PC-9 (cell line): ENCODE results near the gene RBP4. TPM values are rescaled to one million over a fixed set of nuclear protein-coding genes. Genes with fewer than 3 reads are reported as not detected.

ENCODE experiments used
- BruUV-seq: library from RNA; stranded (reverse); fragments of 400-500 nt; replicated peaks from 2 replicates; lab custom pipeline; 2021; lab: Mats Ljungman, UMichigan
- CTCF ChIA-PET: fragments of 300-600 bp; sonication (Branson Sonifier 250); formaldehyde crosslinking; loops from one replicate; lab custom pipeline; 2022; ENCODE audit warnings: antibody characterized with exemption; lab: Charles Lee
- POLR2A ChIA-PET: fragments of 300-600 bp; sonication (Branson Sonifier 250); formaldehyde crosslinking; loops from one replicate; lab custom pipeline; 2022; ENCODE audit warnings: antibody characterized with exemption; ENCODE audit not compliant: unreplicated experiment; lab: Charles Lee
- DNase-seq, 2 experiments: peaks; one replicate each; pipeline versions ENCODE4 v3.0.0 to v3.0.0-alpha.2; 2015 to 2022; ENCODE audit warnings: mixed read lengths in 1 of 2
- H2AFZ ChIP-seq: fragments of 200-600 bp; sonication (generic); 2 replicates; pipeline ENCODE4 v1.8.1; 2017; ENCODE audit warnings: antibody characterized with exemption
- H3F3A ChIP-seq: fragments of 200-600 bp; sonication (generic); 2 replicates; pipeline ENCODE4 v1.8.1; 2017; ENCODE audit warnings: antibody characterized with exemption, mild to moderate bottlenecking, low read depth; ENCODE audit not compliant: insufficient read depth
- H3K27ac ChIP-seq: fragments of 200-600 bp; sonication (generic); 2 replicates; pipeline ENCODE4 v1.6.1; 2016; ENCODE audit warnings: mixed run types
- H3K27me3 ChIP-seq: fragments of 200-600 bp; sonication (generic); 2 replicates; pipeline ENCODE4 v1.6.1; 2016; ENCODE audit warnings: low read depth, mixed run types; ENCODE audit not compliant: insufficient read depth
- H3K36me3 ChIP-seq: fragments of 200-600 bp; sonication (generic); 2 replicates; pipeline ENCODE4 v1.6.1; 2016; ENCODE audit warnings: low read depth, mixed run types
- H3K4me1 ChIP-seq: fragments of 200-600 bp; sonication (generic); replicated peaks from 2 replicates; pipeline ENCODE4 v1.6.1; 2016; ENCODE audit warnings: mixed run types; ENCODE audit not compliant: insufficient read depth
- H3K4me2 ChIP-seq: fragments of 200-600 bp; sonication (generic); 2 replicates; pipeline ENCODE4 v1.6.1; 2017; ENCODE audit warnings: mixed run types
- H3K4me3 ChIP-seq: fragments of 200-600 bp; sonication (generic); 2 replicates; pipeline ENCODE4 v1.6.1; 2016; ENCODE audit warnings: mixed run types
- H3K79me2 ChIP-seq: fragments of 200-600 bp; sonication (generic); 2 replicates; pipeline ENCODE4 v1.6.1; 2017; ENCODE audit warnings: low read depth, mixed run types
- H3K9me2 ChIP-seq: fragments of 200-600 bp; sonication (generic); 2 replicates; pipeline ENCODE4 v1.8.1; 2017; ENCODE audit warnings: mild to moderate bottlenecking; ENCODE audit not compliant: insufficient read depth
- H3K9me3 ChIP-seq: fragments of 200-600 bp; sonication (generic); 2 replicates; pipeline ENCODE4 v1.8.1; 2016; ENCODE audit warnings: low read depth; ENCODE audit not compliant: insufficient read depth
- H4K20me1 ChIP-seq: fragments of 200-600 bp; sonication (generic); 2 replicates; pipeline ENCODE4 v1.8.1; 2017; ENCODE audit not compliant: insufficient read depth
- CTCF ChIP-seq: fragments of 200-600 bp; sonication (generic); conservative IDR thresholded peaks from 2 replicates; pipeline ENCODE4 v1.6.1; 2017; ENCODE audit warnings: mixed run types, antibody characterized with exemption, mild to moderate bottlenecking, moderate library complexity
- EZH2 ChIP-seq: fragments of 200-600 bp; sonication (generic); IDR thresholded peaks from 2 replicates; pipeline ENCODE4 v1.8.0; 2017; ENCODE audit warnings: antibody characterized with exemption, low read depth
- intact Hi-C: fragments of 100-400 bp; cut with micrococcal nuclease; formaldehyde crosslinking; loops from one replicate; pipeline ENCODE4 v1.10.0; 2022; ENCODE audit not compliant: unreplicated experiment
- total RNA-seq: library from RNA; stranded (reverse); gene quantifications from 2 replicates; pipeline ENCODE4 v1.2.3, GENCODE V29; 2021

Gene RBP4
- total RNA-seq, 1 experiment from 2014 or later, result 0.57 TPM

- no peak for DNase-seq
- no peak overlapping the region for H3K4me3 ChIP-seq
- H3K27ac ChIP-seq, result no peak overlapping the region
- no peaks in the 10 kb centered on the region for H3K27me3 ChIP-seq
- POLR2A ChIA-PET, result no interaction called here
- no peak overlapping the region for H3K4me2 ChIP-seq
- H3K9me2 ChIP-seq, result no peaks in the 10 kb centered on the region
- no peak for TF ChIP-seq CTCF
- TF ChIP-seq EZH2, result no peak
- H4K20me1 ChIP-seq, result no peaks in the 10 kb centered on the region
- H3K9me3 ChIP-seq, result no peaks in the 10 kb centered on the region
- CTCF ChIA-PET, result interaction anchor here (0.7 kb wide), 1 partner anchor 37 kb away, joined by 3 read pairs; no protein-coding TSS in a partner anchor
- intact Hi-C loops, result loop anchor here (1.0 kb wide), 1 partner anchor 138 kb away; no protein-coding TSS in a partner anchor
- H3K36me3 ChIP-seq, result no peaks in the 10 kb centered on the region
- peaks cover 1% of the 10 kb centered on the region; the same call in 1 of the 2 replicates for H3F3A ChIP-seq
- peaks cover 3% of the 10 kb centered on the region for H3K4me1 ChIP-seq
- no peak overlapping the region for H2AFZ ChIP-seq
- no peaks in the 10 kb centered on the region for H3K79me2 ChIP-seq
- BruUV-seq, result no TSS peak
Measured at GRCh38 chr10:93542358-93542791, 58.7 kb downstream of the RBP4 start.

Other genes starting within 250 kb of the RBP4 start
- 255 and 274 TPM in 2 replicates for gene MYOF, start 118.9 kb downstream of the RBP4 start, total RNA-seq
- gene CEP55, start 104.6 kb downstream of the RBP4 start, total RNA-seq, result 29.6 and 38.9 TPM in 2 replicates
- 0.25 TPM in 1 of 2 replicates, not detected in the other for gene FFAR4, start 34.6 kb downstream of the RBP4 start, total RNA-seq
- not detected in 2 replicates for gene PDE6C, start 11.3 kb upstream of the RBP4 start, total RNA-seq
- gene FRA10AC1, start 101.4 kb upstream of the RBP4 start, total RNA-seq, result 5.4 and 10.4 TPM in 2 replicates
- not detected in 2 replicates for gene LGI1, start 156.7 kb upstream of the RBP4 start, total RNA-seq